Astrocyte (in vitro differentiated cells and primary cell): ENCODE data around the gene CAGE1.

ENCODE experiments used
- CTCF ChIP-seq: IDR thresholded peaks from 2 replicates; pipeline ENCODE4 v1.5.1; 2011; ENCODE audit warnings: low read depth, mild to moderate bottlenecking, inconsistent platforms, low read length, moderate library complexity; ENCODE audit not compliant: insufficient read depth
- EZH2 ChIP-seq: IDR thresholded peaks from 2 replicates; pipeline ENCODE4 v1.6.1; 2012; ENCODE audit warnings: mild to moderate bottlenecking, low read length, inconsistent platforms; ENCODE audit not compliant: insufficient read depth

GRCh38 chr6:7378740-7379139 is 10.8 kb downstream of the CAGE1 start:
- TF ChIP-seq CTCF: no peak
- TF ChIP-seq EZH2: no peak
